K562 treated with DMSO at 1 percent for 4 hours (cell line): ENCODE data around the gene HBZ. TPM values are rescaled to one million over a fixed set of nuclear protein-coding genes. Genes with fewer than 3 reads are reported as not detected.

Source experiments
- total RNA-seq: library from RNA; unstranded; fragments of 300-600 nt; gene quantifications from 2 replicates; pipeline ENCODE4 v1.2.3, GENCODE V29; 2022; ENCODE audit not compliant: insufficient read depth

The HBZ gene
- 123 and 148 TPM in 2 replicates for total RNA-seq

GRCh38 chr16:152141-153128 lies at the start of gene HBZ:
HBZ (plus strand) TSS chr16:152644; CDS start chr16:152910, 266 bp downstream.

GRCh38 chr16:165539-166374 lies 13.3 kb downstream of the HBZ start, which contains the start of gene HBM:
HBM (plus strand) TSS chr16:165978; CDS start chr16:165998, 20 bp downstream.

GRCh38 chr16:172374-172941 lies 20.0 kb downstream of the HBZ start, which contains the start of gene HBA2:
HBA2 (plus strand) TSS chr16:172876; CDS start chr16:172913, 37 bp downstream.

GRCh38 chr16:176477-177382 lies 24.3 kb downstream of the HBZ start, which contains the start of gene HBA1:
HBA1 (plus strand) TSS chr16:176680; CDS start chr16:176717, 37 bp downstream.

GRCh38 chr16:180101-180675 lies 27.7 kb downstream of the HBZ start, which contains the start of gene HBQ1:
HBQ1 (plus strand) TSS chr16:180459; CDS start chr16:180487, 28 bp downstream.

Other genes with a start within 250 kb of the HBZ start
- gene POLR3K, start 99.0 kb upstream of the HBZ start, total RNA-seq: 32.7 and 37.3 TPM in 2 replicates
- 58.5 and 73.6 TPM in 2 replicates for gene SNRNP25, start 98.8 kb upstream of the HBZ start, total RNA-seq
- 5.6 and 7.5 TPM in 2 replicates for gene RHBDF1, start 80.0 kb upstream of the HBZ start, total RNA-seq
- gene MPG, start 74.4 kb upstream of the HBZ start, total RNA-seq: 118 and 129 TPM in 2 replicates
- gene NPRL3, start 14.0 kb upstream of the HBZ start, total RNA-seq: 43.9 and 58.2 TPM in 2 replicates
- gene HBM, start 13.3 kb downstream of the HBZ start, total RNA-seq: not detected in 2 replicates
- 142 and 148 TPM in 2 replicates for gene HBA2, start 20.2 kb downstream of the HBZ start, total RNA-seq
- 686 and 796 TPM in 2 replicates for gene HBA1, start 24.0 kb downstream of the HBZ start, total RNA-seq
- 73.8 and 75.2 TPM in 2 replicates for gene HBQ1, start 27.8 kb downstream of the HBZ start, total RNA-seq
- 28.5 and 37.4 TPM in 2 replicates for gene LUC7L, start 76.8 kb downstream of the HBZ start, total RNA-seq
- gene FAM234A, start 82.2 kb downstream of the HBZ start, total RNA-seq: 74.0 and 87.1 TPM in 2 replicates
- gene RGS11, start 123.3 kb downstream of the HBZ start, total RNA-seq: not detected in 2 replicates
- gene ARHGDIG, start 127.9 kb downstream of the HBZ start, total RNA-seq: not detected in 2 replicates
- gene PDIA2, start 130.5 kb downstream of the HBZ start, total RNA-seq: not detected in 2 replicates
- gene AXIN1, start 200.1 kb downstream of the HBZ start, total RNA-seq: 34.9 and 37.3 TPM in 2 replicates
- gene MRPL28, start 217.9 kb downstream of the HBZ start, total RNA-seq: 104 and 108 TPM in 2 replicates
- 102 and 116 TPM in 2 replicates for gene PGAP6, start 229.3 kb downstream of the HBZ start, total RNA-seq
- gene NME4, start 244.6 kb downstream of the HBZ start, total RNA-seq: 226 and 252 TPM in 2 replicates
- 33.8 and 38.1 TPM in 2 replicates for gene DECR2, start 249.2 kb downstream of the HBZ start, total RNA-seq